ENCODE measurements around the gene NDUFS2.

DNA sequence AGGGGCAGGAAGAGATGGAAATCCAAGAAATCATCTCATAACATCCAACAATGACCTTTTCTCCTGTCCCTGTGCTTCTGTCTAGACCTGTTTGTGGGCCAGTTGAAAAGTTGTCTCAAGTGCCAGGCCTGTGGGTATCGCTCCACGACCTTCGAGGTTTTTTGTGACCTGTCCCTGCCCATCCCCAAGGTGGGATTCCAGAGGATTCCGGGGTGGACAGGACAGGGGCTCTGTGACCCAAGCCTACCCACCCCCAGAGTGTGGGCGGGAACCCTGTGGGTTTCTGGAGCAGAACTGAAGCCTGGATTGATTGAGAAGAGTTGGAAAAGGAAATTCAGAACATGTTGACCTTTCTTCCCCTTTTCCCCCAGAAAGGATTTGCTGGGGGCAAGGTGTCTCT lies 38.4 kb upstream of the NDUFS2 start:
- TF ChIP-seq, protein P1, sequence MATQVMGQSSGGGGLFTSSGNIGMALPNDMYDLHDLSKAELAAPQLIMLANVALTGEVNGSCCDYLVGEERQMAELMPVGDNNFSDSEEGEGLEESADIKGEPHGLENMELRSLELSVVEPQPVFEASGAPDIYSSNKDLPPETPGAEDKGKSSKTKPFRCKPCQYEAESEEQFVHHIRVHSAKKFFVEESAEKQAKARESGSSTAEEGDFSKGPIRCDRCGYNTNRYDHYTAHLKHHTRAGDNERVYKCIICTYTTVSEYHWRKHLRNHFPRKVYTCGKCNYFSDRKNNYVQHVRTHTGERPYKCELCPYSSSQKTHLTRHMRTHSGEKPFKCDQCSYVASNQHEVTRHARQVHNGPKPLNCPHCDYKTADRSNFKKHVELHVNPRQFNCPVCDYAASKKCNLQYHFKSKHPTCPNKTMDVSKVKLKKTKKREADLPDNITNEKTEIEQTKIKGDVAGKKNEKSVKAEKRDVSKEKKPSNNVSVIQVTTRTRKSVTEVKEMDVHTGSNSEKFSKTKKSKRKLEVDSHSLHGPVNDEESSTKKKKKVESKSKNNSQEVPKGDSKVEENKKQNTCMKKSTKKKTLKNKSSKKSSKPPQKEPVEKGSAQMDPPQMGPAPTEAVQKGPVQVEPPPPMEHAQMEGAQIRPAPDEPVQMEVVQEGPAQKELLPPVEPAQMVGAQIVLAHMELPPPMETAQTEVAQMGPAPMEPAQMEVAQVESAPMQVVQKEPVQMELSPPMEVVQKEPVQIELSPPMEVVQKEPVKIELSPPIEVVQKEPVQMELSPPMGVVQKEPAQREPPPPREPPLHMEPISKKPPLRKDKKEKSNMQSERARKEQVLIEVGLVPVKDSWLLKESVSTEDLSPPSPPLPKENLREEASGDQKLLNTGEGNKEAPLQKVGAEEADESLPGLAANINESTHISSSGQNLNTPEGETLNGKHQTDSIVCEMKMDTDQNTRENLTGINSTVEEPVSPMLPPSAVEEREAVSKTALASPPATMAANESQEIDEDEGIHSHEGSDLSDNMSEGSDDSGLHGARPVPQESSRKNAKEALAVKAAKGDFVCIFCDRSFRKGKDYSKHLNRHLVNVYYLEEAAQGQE (IDR thresholded peaks at IDR 0.05; ENCODE audit: insufficient read depth in 1 of 2, low read depth in 2 of 2, low read length in 2 of 2) = no peak
- TF ChIP-seq POLR2AphosphoS5 (IDR thresholded peaks at IDR 0.05; ENCODE audit: low read depth, low read length) = no peak

All from PFSK-1 (cell line).